Stimulated activated naive CD8-positive, alpha-beta T cell treated with anti-CD3 and anti-CD28 coated beads, Interleukin-15, amount 100 ng/mL, for 72 hours (primary cell): Measurements from ENCODE around the gene RALY.
A peak's percentile ranks its signal among the peaks of the same experiment; 100 is the strongest.

ENCODE experiments used
- ATAC-seq: fragments of 150-1000 bp; cut with Tn5 transposase; 2 replicates; pipeline ENCODE4 v1.10.0; 2021; ENCODE audit warnings: mild to moderate bottlenecking, moderate library complexity
- DNase-seq, 2 donors: peaks; one replicate each; pipeline ENCODE4 v3.0.0; 2021 to 2022
- H3K27ac Mint-ChIP-seq, 2 donors: one replicate each; pipeline ENCODE4 v1.8.0; 2022; ENCODE audit warnings: mild to moderate bottlenecking in 2 of 2, mixed read lengths in 2 of 2, moderate library complexity in 2 of 2
- H3K27me3 Mint-ChIP-seq: one replicate; pipeline ENCODE4 v1.8.0; 2022; ENCODE audit warnings: mixed read lengths
- H3K4me1 Mint-ChIP-seq: one replicate; pipeline ENCODE4 v1.8.0; 2022; ENCODE audit warnings: mild to moderate bottlenecking, mixed read lengths
- H3K4me3 Mint-ChIP-seq, 2 donors: one replicate each; pipeline ENCODE4 v1.8.0; 2022; ENCODE audit warnings: mild to moderate bottlenecking in 2 of 2, mixed read lengths in 2 of 2, moderate library complexity in 1 of 2
- H3K9me3 Mint-ChIP-seq, 2 donors: one replicate each; pipeline ENCODE4 v1.8.0; 2022; ENCODE audit warnings: mixed read lengths in 2 of 2

Gene RALY

DNA sequence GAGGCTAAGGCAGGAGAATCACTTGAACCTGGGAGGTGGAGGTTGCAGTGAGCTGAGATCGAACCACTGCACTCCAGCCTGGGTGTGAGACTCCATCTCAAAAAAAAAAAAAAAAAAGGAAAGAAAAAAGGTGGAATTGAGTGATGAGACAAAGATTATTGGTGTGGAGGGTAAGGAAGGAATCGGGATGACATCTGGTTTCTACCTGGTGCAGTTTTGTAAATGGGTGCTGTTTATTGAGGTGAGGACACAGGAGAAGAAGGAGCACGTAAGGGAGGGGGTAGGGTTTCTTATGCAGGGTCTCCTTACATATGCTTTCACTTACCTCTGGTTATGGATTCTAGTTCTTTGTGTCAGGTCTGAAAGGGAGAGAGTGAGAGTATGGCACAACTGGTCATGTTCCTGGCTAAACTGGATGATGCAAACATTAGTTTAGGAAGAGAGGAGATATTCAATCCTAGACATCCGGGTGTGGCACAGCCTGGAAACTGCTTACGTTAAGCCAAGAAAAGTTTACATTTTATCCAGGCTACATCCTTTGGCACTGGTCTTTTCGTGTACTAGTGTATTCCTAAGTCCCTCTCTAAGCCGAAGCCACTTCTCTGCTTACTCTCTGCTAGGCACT lies 5.4 kb downstream of the RALY start:
- Mint-ChIP-seq H3K27ac (no peak overlapping the region), H3K4me3 (no peak overlapping the region), H3K4me1 (peaks cover 87% of the 10 kb centered on the region), H3K27me3 (no peaks in the 10 kb centered on the region), H3K9me3 (no peaks in the 10 kb centered on the region)
- ATAC-seq = no peak
- no peak for DNase-seq

DNA sequence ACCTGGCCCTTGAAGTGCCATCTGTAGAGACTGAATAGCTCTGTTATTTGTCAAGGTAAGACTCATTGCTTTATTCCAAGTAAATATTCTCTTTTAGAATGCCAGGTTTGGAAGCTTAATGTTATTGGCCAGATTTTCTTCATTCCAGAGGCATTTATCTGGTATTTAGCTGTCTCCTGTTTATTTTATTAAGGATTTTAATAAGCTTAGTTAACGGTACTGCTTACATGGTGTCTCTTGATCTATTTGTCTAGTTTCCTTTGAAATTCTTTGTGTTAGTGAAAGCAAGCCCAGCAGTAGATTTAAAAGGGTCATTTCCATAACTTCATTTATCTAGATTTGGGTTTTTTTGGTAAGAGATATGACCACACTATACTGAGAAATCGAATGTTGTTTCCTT lies 7.7 kb downstream of the RALY start:
- H3K27me3 Mint-ChIP-seq = no peaks in the 10 kb centered on the region
- H3K9me3 Mint-ChIP-seq = no peaks in the 10 kb centered on the region
- DNase-seq (no peak), ATAC-seq (no peak)
- H3K27ac Mint-ChIP-seq = no peak overlapping the region
- no peak overlapping the region for H3K4me3 Mint-ChIP-seq
- H3K4me1 Mint-ChIP-seq = peaks cover 93% of the 10 kb centered on the region

DNA sequence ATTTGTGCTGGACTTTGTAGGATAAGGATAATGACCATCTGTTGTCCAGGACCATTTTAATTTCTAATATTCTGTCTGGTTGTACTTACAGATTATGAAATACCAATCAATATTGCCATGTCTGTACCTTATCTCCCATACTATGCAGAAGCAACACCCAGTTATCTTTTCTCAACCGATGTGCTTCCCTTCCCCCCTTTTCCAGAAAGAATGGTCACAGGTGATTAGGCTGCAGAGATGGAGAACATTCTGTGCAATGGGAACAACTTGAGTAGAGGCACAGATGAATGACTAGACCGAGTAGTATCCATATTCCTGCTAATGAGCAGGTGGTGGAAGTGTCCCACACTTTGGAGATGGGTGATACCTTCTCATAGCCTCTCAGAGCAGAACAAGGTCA lies 10.5 kb downstream of the RALY start:
- Mint-ChIP-seq H3K4me3 (no peak overlapping the region), H3K9me3 (no peaks in the 10 kb centered on the region), H3K27me3 (no peaks in the 10 kb centered on the region), H3K4me1 (peaks cover 93% of the 10 kb centered on the region), H3K27ac (no peak overlapping the region)
- no peak for DNase-seq
- ATAC-seq = no peak

DNA sequence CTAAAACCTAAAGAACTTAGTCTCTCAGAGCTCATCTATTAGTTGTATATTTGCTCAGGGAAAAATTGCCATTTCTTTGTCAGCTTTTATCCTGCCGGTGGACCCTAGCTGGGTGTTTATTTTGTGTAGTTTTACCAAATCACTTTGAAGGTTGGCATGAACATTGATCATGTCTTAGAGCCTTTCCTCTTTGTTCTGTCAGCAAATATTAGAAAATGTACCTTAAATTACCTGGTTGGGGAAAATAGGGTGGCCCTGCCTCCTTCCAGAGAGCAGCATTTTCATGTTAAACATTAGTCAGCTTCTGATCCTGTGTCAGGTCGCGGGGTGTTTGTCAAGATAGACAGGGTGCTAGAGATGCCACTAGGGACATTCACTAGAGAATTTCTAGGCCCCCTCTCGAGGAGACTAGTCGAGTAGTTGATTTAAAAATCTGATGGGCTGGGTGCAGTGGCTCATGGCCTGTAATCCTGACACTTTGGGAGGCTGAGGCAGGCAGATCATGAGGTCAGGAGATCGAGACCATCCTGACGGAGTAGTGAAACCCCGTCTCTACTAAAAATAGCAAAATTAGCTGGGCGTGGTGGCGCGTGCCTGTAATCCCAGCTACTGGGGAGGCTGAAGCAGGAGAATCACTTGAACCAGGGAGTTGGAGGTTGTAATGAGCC lies 11.2 kb downstream of the RALY start:
- no peak overlapping the region for H3K4me3 Mint-ChIP-seq
- H3K27ac Mint-ChIP-seq = no peak overlapping the region
- DNase-seq = no peak

DNA sequence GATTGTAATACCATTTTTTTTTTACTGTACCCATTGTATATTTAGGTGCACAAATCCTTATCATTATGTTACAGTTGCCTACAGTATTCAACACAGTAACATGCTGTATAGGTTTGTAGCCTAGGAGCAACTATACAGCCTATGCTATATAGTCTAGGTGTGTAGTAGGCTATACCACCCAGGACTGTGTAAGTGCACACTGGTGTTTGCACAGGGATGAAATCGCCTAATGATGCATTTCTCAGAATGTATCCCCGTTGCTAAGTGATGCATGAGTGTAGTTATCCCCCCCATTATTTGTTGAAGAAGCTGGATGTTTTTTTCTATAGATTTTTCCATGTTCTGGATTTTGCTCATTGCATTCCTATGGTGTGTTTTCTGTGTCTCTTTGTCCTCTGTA lies 12.9 kb downstream of the RALY start:
- H3K4me3 Mint-ChIP-seq = no peak overlapping the region

More for the DNA sequence above, 11.2 kb downstream of the RALY start:
- H3K9me3 Mint-ChIP-seq = no peaks in the 10 kb centered on the region
- H3K27me3 Mint-ChIP-seq = no peaks in the 10 kb centered on the region
- ATAC-seq = no peak
- H3K4me1 Mint-ChIP-seq = peaks cover 93% of the 10 kb centered on the region

DNA sequence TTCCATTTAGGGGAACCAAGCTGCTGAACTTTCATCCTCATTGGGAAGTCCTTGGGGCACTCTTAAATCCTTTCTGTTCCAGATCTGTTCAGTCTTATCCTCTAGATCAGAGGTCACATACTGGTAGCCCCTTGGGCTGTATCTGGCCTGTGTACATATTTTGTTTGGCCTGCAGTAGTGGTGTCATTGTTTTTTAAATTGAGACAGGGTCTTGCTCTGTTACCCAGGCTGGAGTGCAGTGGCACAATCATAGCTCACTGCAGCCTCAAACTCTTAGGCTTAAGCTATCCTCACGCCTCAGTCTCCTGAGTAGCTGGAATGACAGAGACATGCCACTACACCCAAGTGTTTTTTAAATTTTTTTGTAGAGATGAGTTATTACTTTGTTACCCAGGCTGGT lies 14.8 kb downstream of the RALY start:
- Mint-ChIP-seq H3K27me3 (no peaks in the 10 kb centered on the region), H3K4me3 (peak overlapping the region in 1 of 2 donors; percentile 21), H3K4me1 (peaks cover 91% of the 10 kb centered on the region), H3K9me3 (no peaks in the 10 kb centered on the region), H3K27ac (no peak overlapping the region)
- DNase-seq (no peak), ATAC-seq (no peak)

More for the DNA sequence above, 12.9 kb downstream of the RALY start:
- DNase-seq (no peak), ATAC-seq (no peak)
- no peaks in the 10 kb centered on the region for H3K9me3 Mint-ChIP-seq
- H3K27ac Mint-ChIP-seq = no peak overlapping the region
- no peaks in the 10 kb centered on the region for H3K27me3 Mint-ChIP-seq
- peaks cover 93% of the 10 kb centered on the region for H3K4me1 Mint-ChIP-seq

DNA sequence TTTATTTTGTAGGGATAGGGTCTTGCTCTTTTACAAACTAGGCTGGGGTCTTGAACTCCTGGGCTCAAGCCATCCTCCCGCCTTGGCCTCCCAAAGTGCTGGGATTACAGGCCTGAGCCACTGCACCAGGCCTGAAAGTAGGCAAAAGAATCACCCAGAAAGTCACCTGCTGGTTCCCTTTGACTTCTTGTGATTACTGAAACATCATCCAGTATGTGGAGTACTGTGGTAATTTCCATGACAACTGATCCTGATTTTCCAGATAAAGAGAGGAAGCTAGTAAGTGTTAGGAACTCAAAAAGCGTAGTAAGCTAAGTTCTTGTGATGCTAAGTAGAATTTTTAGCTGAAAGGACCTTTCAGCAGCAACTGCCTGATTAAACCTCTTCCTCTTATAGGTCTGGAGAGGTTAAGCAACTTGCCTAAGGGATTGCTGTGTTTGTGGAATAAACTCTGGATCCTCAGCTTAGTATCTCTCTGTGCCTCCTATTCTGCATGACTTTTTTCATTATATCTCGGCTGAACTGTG lies 16.8 kb downstream of the RALY start:
- H3K4me3 Mint-ChIP-seq = no peak overlapping the region
- H3K27me3 Mint-ChIP-seq = no peaks in the 10 kb centered on the region
- no peak for DNase-seq
- no peaks in the 10 kb centered on the region for H3K9me3 Mint-ChIP-seq
- no peak overlapping the region for H3K27ac Mint-ChIP-seq
- peaks cover 89% of the 10 kb centered on the region for H3K4me1 Mint-ChIP-seq
- ATAC-seq = no peak

DNA sequence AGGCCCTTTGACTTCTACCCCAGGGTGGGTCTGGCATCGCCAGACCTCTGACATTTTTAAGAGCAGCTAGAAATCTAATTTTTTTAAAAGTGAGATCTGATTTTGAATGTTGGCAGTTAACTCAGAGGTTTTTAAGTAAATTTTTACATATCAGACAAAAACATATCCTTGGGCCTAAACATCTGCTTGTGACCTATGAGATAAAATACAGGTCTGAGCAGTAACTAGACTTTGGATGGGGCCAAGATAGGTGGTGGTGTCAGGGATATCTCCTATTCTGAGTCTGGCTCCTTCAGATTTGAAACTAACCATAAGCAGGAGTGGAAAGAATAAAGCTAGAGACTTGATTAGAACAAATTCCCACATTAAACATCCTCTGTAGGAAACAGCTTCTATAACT lies 17.6 kb downstream of the RALY start:
- no peak overlapping the region for H3K27ac Mint-ChIP-seq
- H3K9me3 Mint-ChIP-seq = no peaks in the 10 kb centered on the region
- DNase-seq (no peak), ATAC-seq (no peak)
- H3K27me3 Mint-ChIP-seq = no peaks in the 10 kb centered on the region
- no peak overlapping the region for H3K4me3 Mint-ChIP-seq
- H3K4me1 Mint-ChIP-seq = peaks cover 90% of the 10 kb centered on the region

DNA sequence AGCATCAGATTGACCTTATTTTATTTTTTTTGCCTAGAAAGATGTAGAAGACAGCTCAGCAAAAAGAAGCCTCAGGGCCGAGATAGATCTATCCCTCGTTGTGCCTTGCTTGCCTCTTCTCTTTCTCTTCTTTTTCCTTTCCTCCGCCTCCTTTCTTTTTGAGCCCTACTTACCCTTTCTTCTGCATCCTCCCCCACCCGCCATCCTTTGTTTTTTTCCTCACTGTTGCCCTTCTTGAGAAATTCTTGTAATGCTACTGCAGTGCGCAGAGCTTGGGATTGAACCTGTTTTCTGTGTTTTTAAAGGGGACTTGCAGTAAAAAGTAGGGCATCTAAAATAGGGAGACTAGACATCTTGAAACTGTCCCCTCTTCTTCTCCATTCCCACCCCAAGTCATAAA lies 18.6 kb downstream of the RALY start:
- Mint-ChIP-seq H3K27me3 (no peaks in the 10 kb centered on the region), H3K4me3 (no peak overlapping the region), H3K27ac (peak overlapping the region; percentile 19 to 49), H3K9me3 (no peaks in the 10 kb centered on the region), H3K4me1 (peaks cover 90% of the 10 kb centered on the region)
- DNase-seq (no peak), ATAC-seq (no peak)

DNA sequence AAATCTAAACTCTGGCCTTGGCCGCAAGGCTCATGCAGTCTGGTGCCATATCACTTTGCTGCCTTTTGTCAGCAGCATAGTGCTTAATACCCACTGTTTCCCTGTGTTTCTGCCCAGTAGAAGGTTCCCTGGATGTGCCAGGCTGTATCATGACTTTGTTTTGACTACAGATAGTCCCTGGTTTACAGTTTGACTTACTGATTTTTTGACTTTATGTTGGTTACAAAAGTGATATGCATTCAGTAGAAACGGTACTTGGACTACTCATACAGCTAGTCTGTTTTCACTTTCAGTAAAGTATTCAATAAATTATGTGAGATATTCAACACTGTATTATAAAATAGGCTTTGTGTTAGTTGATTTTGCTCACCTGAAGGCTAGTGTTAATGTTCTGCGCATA lies 19.0 kb downstream of the RALY start:
- ATAC-seq = peak; percentile 52
- H3K4me1 Mint-ChIP-seq = peaks cover 90% of the 10 kb centered on the region
- no peak for DNase-seq
- no peaks in the 10 kb centered on the region for H3K27me3 Mint-ChIP-seq
- H3K9me3 Mint-ChIP-seq = no peaks in the 10 kb centered on the region
- H3K27ac Mint-ChIP-seq = peak overlapping the region in 1 of 2 donors; percentile 63
- H3K4me3 Mint-ChIP-seq = no peak overlapping the region

DNA sequence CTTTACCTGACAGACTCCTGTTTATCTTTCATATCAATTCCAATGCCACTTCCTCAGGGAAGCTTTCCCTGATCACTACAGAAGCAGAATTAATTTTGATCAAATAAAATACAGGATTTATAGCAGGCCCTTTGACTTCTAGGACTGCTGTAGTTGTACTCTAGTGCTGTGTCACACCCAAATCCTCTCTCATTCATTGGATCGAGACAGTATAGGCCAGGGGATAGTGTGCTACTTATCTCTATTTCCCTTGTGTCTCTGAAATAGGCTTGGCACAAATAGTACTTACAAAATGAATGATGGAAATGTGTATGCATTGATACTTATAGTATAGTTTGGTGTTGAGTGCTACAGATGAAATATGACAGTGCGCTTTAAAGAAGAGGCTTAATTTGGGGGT lies 19.8 kb downstream of the RALY start:
- Mint-ChIP-seq H3K27ac (peak overlapping the region in 1 of 2 donors; percentile 69), H3K4me1 (peaks cover 90% of the 10 kb centered on the region), H3K9me3 (no peaks in the 10 kb centered on the region), H3K27me3 (no peaks in the 10 kb centered on the region), H3K4me3 (no peak overlapping the region)
- DNase-seq (no peak), ATAC-seq (no peak)

DNA sequence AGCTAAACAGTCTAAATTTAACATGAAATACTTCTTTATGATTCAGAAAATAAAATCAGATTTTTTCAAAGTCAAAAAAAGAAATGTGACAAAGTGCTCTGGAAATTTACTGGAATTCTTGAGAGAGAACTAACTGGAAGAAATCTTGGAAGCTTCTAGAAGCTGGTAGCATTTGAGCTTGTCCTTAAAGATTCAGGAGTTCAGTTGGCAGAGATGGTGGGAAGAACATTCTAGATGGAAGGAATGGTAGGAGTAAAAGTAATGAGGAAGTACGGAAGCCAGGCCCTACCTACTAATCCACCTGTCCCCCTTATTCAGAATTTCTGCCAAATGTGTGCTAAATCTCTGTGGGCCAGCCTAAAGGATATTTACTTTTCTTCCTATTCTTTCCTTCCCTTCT lies 21.2 kb downstream of the RALY start:
- no peaks in the 10 kb centered on the region for H3K27me3 Mint-ChIP-seq
- ATAC-seq (no peak), DNase-seq (no peak)
- no peak overlapping the region for H3K27ac Mint-ChIP-seq
- H3K4me3 Mint-ChIP-seq = no peak overlapping the region
- H3K4me1 Mint-ChIP-seq = peaks cover 83% of the 10 kb centered on the region
- no peaks in the 10 kb centered on the region for H3K9me3 Mint-ChIP-seq

DNA sequence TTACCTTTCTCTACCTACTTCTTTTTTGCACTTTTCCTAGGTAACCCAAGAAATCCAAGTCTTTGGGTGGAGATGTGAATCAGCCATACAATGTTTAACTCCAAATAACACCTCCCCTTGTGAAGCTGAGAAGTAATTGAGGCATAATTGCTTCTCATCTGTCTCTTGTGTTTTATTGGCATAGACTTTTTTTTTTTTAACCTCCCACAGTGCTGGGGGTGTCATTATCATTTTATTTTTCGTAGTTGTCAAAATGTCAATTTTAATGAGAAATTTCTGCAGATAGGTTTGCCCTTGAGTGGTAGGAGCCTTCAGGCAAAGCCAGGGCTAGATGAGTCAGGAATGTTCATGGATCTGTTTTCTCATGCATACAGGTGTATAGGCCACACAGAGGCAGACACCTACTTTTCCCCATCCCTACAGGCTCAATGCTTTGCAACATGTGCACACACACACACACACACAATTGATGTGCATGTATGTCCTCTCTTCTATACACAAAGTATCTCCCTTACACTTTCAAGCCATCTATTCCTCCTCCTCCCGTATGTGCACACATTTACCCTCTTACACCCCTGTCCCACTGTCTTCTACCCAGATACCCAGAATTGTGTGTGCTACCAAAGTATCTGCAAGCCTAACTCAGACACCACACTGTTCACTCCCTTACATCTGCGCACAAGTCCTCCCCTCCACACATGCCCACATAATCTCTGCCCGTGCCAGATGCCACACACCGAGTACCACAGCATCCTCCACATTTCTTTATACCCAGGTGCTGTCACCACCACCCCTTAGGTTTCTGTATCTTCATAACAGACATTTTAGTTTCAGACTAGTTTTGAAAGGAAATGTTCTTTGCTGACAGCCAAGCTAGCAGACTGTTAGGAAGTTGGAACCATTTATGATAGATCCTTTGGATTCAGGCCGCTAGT lies 22.0 kb downstream of the RALY start:
- H3K4me1 Mint-ChIP-seq = peaks cover 82% of the 10 kb centered on the region
- no peaks in the 10 kb centered on the region for H3K9me3 Mint-ChIP-seq
- H3K27me3 Mint-ChIP-seq = no peaks in the 10 kb centered on the region
- peak; percentile 80 for ATAC-seq
- H3K27ac Mint-ChIP-seq = peak overlapping the region in 1 of 2 donors; percentile 5
- DNase-seq = no peak
- no peak overlapping the region for H3K4me3 Mint-ChIP-seq

DNA sequence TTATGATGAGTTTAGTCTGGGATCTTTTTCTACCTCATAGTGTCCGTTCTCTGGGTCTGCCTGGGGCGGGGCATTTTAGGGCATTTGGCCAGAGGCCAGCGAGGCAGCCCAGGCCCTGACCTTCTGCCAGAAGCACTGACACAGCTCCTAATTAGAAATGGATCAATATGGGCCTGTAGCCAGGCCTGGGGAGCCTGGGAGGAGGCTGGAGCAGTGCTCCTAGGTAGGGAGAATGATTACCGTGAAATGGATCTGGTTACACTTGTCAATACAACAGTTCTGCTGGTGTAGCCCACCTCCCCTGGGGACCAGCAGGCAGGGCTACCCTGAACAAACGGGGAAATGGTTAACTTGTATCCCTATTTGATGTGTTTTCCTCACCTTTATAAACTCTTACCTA lies 23.0 kb downstream of the RALY start:
- Mint-ChIP-seq H3K4me3 (no peak overlapping the region), H3K4me1 (peaks cover 84% of the 10 kb centered on the region), H3K27ac (no peak overlapping the region), H3K27me3 (no peaks in the 10 kb centered on the region), H3K9me3 (no peaks in the 10 kb centered on the region)
- no peak for DNase-seq
- ATAC-seq = no peak

DNA sequence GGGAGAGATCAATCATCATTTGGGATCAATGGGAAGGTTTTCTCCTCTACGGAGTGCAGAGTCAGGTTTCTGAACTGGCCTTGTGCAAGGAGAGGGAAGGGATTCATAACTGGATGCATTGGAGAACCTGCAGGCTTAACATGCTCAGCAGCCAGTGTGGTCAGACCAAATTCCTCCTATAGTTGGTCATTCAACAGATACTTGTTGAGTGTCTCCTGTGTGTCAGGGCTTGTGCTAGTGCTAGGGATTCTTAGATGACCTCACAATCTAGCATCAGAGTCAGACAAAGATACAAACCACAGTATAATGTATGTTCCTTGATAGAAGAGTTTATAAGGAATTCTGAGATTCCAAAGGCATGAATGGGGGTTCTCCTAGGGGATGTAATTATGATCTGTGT lies 23.9 kb downstream of the RALY start:
- Mint-ChIP-seq H3K27me3 (no peaks in the 10 kb centered on the region), H3K4me1 (peaks cover 84% of the 10 kb centered on the region), H3K4me3 (no peak overlapping the region), H3K9me3 (no peaks in the 10 kb centered on the region), H3K27ac (peak overlapping the region in 1 of 2 donors; percentile 64)
- DNase-seq (no peak), ATAC-seq (no peak)

DNA sequence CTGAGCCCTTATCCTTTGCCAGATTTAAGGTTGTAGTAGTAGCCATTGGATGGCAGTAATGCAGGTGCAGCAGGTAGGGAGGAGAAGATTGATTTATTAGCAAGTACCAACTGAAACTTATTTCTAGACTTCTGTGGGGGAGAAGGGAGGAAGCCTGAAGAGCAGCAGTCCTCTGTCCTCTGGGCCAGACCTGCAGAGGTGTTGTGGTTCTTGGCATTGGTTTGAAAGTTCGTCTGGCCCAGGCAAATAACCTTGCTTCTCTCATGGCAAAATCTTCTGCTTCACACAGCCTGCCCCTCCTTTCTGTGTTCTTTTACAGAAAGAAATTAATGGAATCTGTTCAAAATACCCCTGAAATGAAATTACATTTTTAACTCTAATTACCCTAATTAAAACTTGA lies 24.5 kb downstream of the RALY start:
- Mint-ChIP-seq H3K27me3 (no peaks in the 10 kb centered on the region), H3K4me1 (peaks cover 85% of the 10 kb centered on the region), H3K9me3 (no peaks in the 10 kb centered on the region), H3K27ac (peak overlapping the region in 1 of 2 donors; percentile 81), H3K4me3 (no peak overlapping the region)
- ATAC-seq (no peak), DNase-seq (no peak)
